ENCODE data around the gene SHC4. TPM values are rescaled to one million over a fixed set of nuclear protein-coding genes. Genes with fewer than 3 reads are reported as not detected.

The SHC4 gene
- total RNA-seq, 2 donors from 2014 or later = 0.30 to 0.50 TPM

DNA sequence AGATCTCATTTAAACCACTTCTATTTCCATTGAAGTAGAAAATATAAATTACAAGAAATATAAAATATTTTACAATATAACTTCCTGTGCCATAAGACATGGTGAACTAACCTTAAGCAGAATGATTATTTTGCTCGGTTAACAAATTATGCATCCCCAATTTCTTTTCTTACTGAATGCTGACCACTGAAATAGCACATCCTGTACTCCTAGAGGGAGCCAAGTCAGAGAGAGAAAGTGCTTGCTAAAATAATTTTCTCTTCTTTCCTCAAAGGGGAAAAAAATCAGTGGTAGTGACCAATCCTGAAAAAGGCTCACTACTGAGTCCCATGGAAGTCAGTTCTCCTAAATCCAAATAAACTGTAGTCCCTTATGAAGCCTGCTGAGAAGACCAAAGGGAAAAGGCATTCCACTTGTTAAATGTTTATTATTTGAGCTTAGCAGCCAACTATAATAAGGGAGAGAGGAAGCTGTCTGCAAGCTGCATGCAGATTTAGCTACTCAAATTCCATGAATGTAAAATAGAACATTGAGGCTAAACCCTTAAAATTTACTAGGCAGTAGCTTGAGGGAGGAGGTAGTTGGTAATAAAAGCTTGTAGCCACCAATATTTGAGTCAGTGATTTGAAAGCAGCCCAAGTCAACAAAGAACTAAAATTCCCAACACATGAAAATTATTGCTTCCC, 185.9 kb downstream of the SHC4 start:
- Histone ChIP-seq H3K27me3 (no peaks in the 10 kb centered on the region), H3K4me1 (no peaks in the 10 kb centered on the region), H3K36me3 (no peaks in the 10 kb centered on the region), H3K4me3 (no peak overlapping the region), H3K9ac (ENCODE audit: low read depth in 2 of 2, low read length in 2 of 2) (no peak overlapping the region), H3K9me3 (no peaks in the 10 kb centered on the region), H3K27ac (no peak overlapping the region)
- intact Hi-C loops (cut with DNase I) = no loop called here
- TF ChIP-seq, protein P1, sequence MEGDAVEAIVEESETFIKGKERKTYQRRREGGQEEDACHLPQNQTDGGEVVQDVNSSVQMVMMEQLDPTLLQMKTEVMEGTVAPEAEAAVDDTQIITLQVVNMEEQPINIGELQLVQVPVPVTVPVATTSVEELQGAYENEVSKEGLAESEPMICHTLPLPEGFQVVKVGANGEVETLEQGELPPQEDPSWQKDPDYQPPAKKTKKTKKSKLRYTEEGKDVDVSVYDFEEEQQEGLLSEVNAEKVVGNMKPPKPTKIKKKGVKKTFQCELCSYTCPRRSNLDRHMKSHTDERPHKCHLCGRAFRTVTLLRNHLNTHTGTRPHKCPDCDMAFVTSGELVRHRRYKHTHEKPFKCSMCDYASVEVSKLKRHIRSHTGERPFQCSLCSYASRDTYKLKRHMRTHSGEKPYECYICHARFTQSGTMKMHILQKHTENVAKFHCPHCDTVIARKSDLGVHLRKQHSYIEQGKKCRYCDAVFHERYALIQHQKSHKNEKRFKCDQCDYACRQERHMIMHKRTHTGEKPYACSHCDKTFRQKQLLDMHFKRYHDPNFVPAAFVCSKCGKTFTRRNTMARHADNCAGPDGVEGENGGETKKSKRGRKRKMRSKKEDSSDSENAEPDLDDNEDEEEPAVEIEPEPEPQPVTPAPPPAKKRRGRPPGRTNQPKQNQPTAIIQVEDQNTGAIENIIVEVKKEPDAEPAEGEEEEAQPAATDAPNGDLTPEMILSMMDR (IDR thresholded peaks at IDR 0.05) = no peak
- DNase-seq = no peak

DNA sequence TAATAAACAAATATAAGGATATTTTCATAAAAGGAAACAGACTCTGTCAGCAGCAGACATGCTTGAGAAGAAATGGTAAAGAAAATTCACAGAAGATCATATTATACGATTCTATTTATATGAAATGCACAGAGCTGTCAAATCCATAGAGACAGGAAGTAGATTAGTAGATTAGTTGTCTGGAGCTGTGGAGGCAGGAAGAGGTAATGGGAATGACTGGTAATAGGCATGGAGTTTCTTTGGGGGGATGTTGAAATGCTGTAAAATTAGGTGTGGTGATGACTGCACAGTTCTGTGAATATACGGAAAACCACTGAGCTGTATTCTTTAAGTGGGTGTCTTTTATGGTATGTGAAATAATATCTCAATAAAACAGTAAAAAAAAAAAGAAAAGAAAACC, 188.2 kb downstream of the SHC4 start:
- Histone ChIP-seq H3K27me3 (no peaks in the 10 kb centered on the region), H3K4me1 (no peaks in the 10 kb centered on the region), H3K9ac (ENCODE audit: low read depth in 2 of 2, low read length in 2 of 2) (no peak overlapping the region), H3K9me3 (no peaks in the 10 kb centered on the region), H3K27ac (no peak overlapping the region), H3K36me3 (no peaks in the 10 kb centered on the region), H3K4me3 (no peak overlapping the region)
- TF ChIP-seq, protein P1 (IDR thresholded peaks at IDR 0.05) = no peak
- DNase-seq = no peak
- intact Hi-C loops (cut with DNase I) = no loop called here

DNA sequence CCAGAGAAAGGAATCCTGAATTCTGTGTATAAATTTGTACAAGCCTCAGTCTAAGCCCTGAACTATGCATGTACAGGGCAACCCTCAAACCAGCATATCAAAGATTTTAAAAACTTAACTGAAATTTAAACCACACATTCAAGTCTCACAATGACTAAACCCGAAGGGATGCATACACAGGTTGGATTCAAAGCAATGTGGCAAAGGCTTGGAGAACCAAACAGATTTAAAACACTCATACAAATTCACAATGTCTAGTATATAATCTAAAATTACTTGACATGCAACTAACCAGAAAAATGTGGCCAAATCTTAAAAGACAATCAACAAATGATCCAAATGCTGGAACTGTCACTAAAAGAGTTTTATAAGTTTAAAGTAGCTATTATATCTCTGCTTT, 189.2 kb downstream of the SHC4 start:
- Histone ChIP-seq H3K36me3 (no peaks in the 10 kb centered on the region), H3K4me3 (no peak overlapping the region)
- TF ChIP-seq, protein P1 (IDR thresholded peaks at IDR 0.05) = no peak

More for the DNA sequence above, 189.2 kb downstream of the SHC4 start:
- Histone ChIP-seq H3K27ac (no peak overlapping the region), H3K9me3 (no peaks in the 10 kb centered on the region), H3K27me3 (no peaks in the 10 kb centered on the region), H3K9ac (ENCODE audit: low read depth in 2 of 2, low read length in 2 of 2) (no peak overlapping the region), H3K4me1 (no peaks in the 10 kb centered on the region)
- intact Hi-C loops (cut with DNase I) = no loop called here
- no peak for DNase-seq

Other genes starting within 250 kb of the SHC4 start
- 10 to 100 TPM in 1 of 2 donors, 1 to 10 TPM in 1; 4.8 to 11.8 TPM for gene CEP152, start 152.8 kb downstream of the SHC4 start, total RNA-seq
- 10 to 100 TPM; 54.2 to 66.0 TPM for gene EID1, start 85.8 kb downstream of the SHC4 start, total RNA-seq
- 10 to 100 TPM; 26.9 to 45.2 TPM for gene SECISBP2L, start 82.5 kb upstream of the SHC4 start, total RNA-seq
- 10 to 100 TPM; 47.7 to 69.6 TPM for gene COPS2, start 191.7 kb upstream of the SHC4 start, total RNA-seq
- 10 to 100 TPM; 39.7 to 48.3 TPM for gene GALK2, start 206.3 kb upstream of the SHC4 start, total RNA-seq

All from colonic mucosa (tissue), 4 donors.